Measurements from ENCODE around the gene DIRAS3. TPM values are rescaled to one million over a fixed set of nuclear protein-coding genes. Genes with fewer than 3 reads are reported as not detected.

The DIRAS3 gene
- total RNA-seq, 1 experiment from 2014 or later: 1.9 TPM

- TF ChIP-seq, protein P1, sequence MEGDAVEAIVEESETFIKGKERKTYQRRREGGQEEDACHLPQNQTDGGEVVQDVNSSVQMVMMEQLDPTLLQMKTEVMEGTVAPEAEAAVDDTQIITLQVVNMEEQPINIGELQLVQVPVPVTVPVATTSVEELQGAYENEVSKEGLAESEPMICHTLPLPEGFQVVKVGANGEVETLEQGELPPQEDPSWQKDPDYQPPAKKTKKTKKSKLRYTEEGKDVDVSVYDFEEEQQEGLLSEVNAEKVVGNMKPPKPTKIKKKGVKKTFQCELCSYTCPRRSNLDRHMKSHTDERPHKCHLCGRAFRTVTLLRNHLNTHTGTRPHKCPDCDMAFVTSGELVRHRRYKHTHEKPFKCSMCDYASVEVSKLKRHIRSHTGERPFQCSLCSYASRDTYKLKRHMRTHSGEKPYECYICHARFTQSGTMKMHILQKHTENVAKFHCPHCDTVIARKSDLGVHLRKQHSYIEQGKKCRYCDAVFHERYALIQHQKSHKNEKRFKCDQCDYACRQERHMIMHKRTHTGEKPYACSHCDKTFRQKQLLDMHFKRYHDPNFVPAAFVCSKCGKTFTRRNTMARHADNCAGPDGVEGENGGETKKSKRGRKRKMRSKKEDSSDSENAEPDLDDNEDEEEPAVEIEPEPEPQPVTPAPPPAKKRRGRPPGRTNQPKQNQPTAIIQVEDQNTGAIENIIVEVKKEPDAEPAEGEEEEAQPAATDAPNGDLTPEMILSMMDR (IDR thresholded peaks at IDR 0.05 in 2 of 3, conservative IDR thresholded peaks at IDR 0.05 in 1 of 3; ENCODE audit: borderline replicate concordance in 1 of 3, insufficient read depth in 1 of 3, low read depth in 2 of 3, low read length in 2 of 3): no peak
- TF ChIP-seq CEBPB (IDR thresholded peaks at IDR 0.05; ENCODE audit: low read depth) (no peak), SIN3A (IDR thresholded peaks at IDR 0.05; ENCODE audit: low read depth) (no peak), POLR2AphosphoS5 (IDR thresholded peaks at IDR 0.05; ENCODE audit: low read depth, low read length) (no peak), CBX3 (IDR thresholded peaks at IDR 0.05; ENCODE audit: low read depth) (no peak)
Observed at GRCh38 chr1:68036946-68037345, 13.5 kb downstream of the DIRAS3 start (continued).

GRCh38 chr1:68029444-68029843, 21.0 kb downstream of the DIRAS3 start:
- ChIA-PET CTCF (no interaction called here), POLR2A (no interaction called here), RAD21 (ENCODE audit: low non-redundant PET in 1 of 2, low total read pairs in 2 of 2, uncharacterized antibody in 2 of 2, unreplicated experiment in 2 of 2) (no interaction called here)
- Histone ChIP-seq H3K4me3 (replicated peaks in 1 of 2; ENCODE audit: low read depth in 1 of 2, low read length in 2 of 2) (no peak overlapping the region), H3K4me1 (ENCODE audit: control insufficient read depth in 1 of 2, insufficient read depth in 2 of 2, low read length in 2 of 2) (no peaks in the 10 kb centered on the region), H3K79me2 (ENCODE audit: insufficient read depth, low read length) (no peaks in the 10 kb centered on the region), H3K27ac (ENCODE audit: low read depth, low read length) (no peak overlapping the region), H4K20me1 (ENCODE audit: insufficient read depth) (no peaks in the 10 kb centered on the region), H3K4me2 (ENCODE audit: low read length) (no peak overlapping the region), H2AFZ (ENCODE audit: low read depth, low read length, poor library complexity, severe bottlenecking) (no peak overlapping the region), H3K36me3 (ENCODE audit: control insufficient read depth in 1 of 2, insufficient read depth in 2 of 2, low read length in 2 of 2) (no peaks in the 10 kb centered on the region), H3K9ac (ENCODE audit: low read length) (no peak overlapping the region), H3K27me3 (ENCODE audit: insufficient read depth, low read length) (no peaks in the 10 kb centered on the region), H3K9me2 (ENCODE audit: insufficient read depth) (no peaks in the 10 kb centered on the region), H3K9me3 (ENCODE audit: control insufficient read depth in 1 of 2, insufficient read depth in 1 of 2, low read depth in 1 of 2, low read length in 2 of 2) (no peaks in the 10 kb centered on the region)
- intact Hi-C loops (cut with micrococcal nuclease): no loop called here
- no TSS peak for BruUV-seq (replicated peaks)
- DNase-seq (ENCODE audit: low read depth, low spot score) (no peak), ATAC-seq (no peak)
- TF ChIP-seq EZH2phosphoT487 (IDR thresholded peaks at IDR 0.05; ENCODE audit: borderline replicate concordance): no peak
- TF ChIP-seq ZNF274 (IDR thresholded peaks at IDR 0.05; ENCODE audit: low read depth, low read length): no peak
- TF ChIP-seq RAD21 (IDR thresholded peaks at IDR 0.05; ENCODE audit: low read depth): no peak
- TF ChIP-seq ELF1 (IDR thresholded peaks at IDR 0.05; ENCODE audit: borderline replicate concordance, low read depth): no peak
- TF ChIP-seq CBX3 (IDR thresholded peaks at IDR 0.05; ENCODE audit: low read depth): no peak
- no peak for TF ChIP-seq SRF (IDR thresholded peaks at IDR 0.05; ENCODE audit: low read depth)
- no peak for TF ChIP-seq SIN3A (IDR thresholded peaks at IDR 0.05; ENCODE audit: low read depth)
- no peak for TF ChIP-seq POLR2A (IDR thresholded peaks at IDR 0.05; ENCODE audit: borderline replicate concordance, extremely low read depth, insufficient read depth, insufficient read length)
- no peak for TF ChIP-seq EGR1 (IDR thresholded peaks at IDR 0.05; ENCODE audit: low read depth)
- TF ChIP-seq YY1 (IDR thresholded peaks at IDR 0.05; ENCODE audit: extremely low read depth, insufficient replicate concordance, low read depth, low read length): no peak
